ENCODE measurements around the gene KIAA0408.
"Not testable (repeated sequence)": the region's sequence is repeated elsewhere in the genome, so short reads cannot be mapped to it uniquely, and the experiment has no call there.

The KIAA0408 gene

GRCh38 chr6:127412016-127412415 is 47.2 kb downstream of the KIAA0408 start:
- not testable (repeated sequence) for DNase-seq (ENCODE audit: low spot score)

All from NAMALWA (cell line).